IPS DF 19.7 (cell line): Measurements from ENCODE around the gene SELPLG.
"Not testable (repeated sequence)": the region's sequence is repeated elsewhere in the genome, so short reads cannot be mapped to it uniquely, and the experiment has no call there.

Experiments used
- DNase-seq: peaks from one replicate; pipeline ENCODE4 v3.0.0-alpha.2; 2013; ENCODE audit warnings: low read depth, low spot score

SELPLG gene

DNA sequence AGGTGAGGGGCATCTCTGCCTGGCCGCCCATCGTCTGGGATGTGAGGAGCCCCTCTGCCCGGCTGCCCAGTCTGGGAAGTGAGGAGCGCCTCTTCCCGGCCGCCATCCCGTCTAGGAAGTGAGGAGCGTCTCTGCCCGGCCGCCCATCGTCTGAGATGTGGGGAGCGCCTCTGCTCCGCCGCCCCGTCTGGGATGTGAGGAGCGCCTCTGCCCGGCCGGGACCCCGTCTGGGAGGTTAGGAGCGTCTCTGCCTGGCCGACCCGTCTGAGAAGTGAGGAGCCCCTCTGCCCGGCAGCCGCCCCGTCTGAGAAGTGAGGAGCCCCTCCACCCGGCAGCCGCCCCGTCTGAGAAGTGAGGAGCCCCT, 22.1 kb upstream of the SELPLG start:
- DNase-seq = not testable (repeated sequence)

DNA sequence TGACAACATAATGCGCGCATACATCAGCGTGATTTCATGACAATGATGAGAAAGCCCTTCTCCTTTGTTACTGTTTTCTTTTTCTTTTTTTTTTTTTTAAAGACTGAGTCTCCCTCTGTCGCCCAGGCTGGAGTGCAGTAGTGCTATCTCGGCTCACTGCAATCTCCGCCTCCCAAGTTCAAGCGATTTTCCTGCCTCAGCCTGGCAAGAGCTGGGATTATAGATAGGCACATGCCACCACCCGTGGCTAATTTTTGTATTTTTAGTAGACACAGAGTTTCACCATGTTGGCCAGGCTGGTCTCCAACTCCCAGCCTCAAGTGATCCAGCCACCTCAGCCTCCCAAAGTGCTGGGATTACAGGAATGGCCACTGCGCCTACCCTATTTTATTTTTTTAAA, 20.9 kb upstream of the SELPLG start:
- not testable (repeated sequence) for DNase-seq

DNA sequence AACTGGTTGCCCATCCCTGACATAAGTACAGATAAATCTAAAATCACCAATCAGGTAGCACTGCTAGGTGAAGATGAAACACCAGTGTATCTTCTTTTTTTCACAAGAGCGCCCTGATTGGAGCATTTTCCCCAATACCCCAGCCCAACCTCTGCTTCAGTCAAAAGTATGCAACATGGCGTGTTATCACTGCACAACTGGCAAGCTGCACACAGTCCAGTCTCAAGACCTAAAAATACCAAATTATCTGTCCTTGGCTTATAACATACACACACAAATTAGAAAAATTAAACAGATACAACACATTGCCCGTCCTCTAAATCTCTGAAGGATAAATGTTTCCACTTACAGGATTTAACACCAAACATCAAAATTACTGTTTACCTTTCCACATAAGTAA, 20.2 kb upstream of the SELPLG start:
- DNase-seq = no peak

DNA sequence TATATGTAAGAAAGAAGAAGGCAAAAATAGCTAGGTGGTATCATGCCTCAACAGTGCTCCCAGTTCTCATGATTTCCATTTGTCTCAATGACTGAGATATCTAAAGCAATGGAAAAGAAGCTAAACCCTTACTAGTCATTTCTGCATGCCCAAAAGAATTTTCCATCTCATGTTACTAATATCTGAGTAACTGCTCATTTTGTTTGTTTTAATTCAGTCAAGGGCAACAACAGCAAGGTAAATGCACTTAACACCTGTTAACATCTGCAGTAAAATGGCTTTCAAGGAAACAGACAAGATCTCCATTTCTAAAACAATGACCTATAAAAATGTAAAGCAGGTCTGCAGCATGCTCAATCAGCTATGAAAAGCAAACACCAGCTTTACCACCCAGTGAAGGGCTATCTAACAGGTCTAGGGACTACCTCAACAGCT, 19.4 kb upstream of the SELPLG start:
- no peak for DNase-seq

DNA sequence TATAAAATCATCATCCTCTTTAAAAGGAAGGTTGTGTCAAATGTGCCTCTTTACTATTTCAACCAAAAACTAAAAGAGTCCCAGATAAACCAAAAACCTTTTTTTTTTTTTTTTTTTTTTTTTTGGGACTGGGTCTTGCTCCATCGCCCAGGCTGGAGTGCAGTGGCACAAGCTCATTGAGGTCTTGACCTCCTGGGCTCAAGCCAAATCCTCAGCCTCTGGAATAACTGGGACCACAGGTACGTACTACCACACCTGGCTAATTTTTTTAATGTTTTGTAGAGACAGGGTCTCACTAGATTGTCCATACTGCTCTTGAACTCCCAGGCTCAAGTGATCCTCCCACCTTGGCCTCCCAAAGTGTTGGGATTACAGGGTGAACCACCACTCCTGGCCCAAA, 16.4 kb upstream of the SELPLG start:
- DNase-seq = no peak

DNA sequence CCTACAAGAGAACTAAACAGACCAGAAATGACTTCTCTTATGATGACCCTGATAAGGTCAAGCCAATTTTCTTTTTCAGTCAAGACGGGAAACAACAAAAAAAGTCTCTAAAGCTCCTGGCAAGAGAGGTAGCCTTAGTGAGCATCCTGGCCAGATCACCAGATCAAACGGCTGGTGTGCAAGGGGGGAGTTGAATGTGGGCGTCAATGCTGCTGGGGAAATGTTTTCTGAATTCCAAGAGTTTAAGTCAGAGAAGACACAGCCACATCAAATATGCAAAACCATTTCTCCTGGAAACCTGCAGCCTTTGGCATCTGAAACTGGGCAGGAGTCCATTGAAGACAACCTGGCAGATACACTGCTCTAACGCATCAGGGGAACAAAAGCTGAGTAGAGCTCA, 16.0 kb upstream of the SELPLG start:
- DNase-seq = no peak

DNA sequence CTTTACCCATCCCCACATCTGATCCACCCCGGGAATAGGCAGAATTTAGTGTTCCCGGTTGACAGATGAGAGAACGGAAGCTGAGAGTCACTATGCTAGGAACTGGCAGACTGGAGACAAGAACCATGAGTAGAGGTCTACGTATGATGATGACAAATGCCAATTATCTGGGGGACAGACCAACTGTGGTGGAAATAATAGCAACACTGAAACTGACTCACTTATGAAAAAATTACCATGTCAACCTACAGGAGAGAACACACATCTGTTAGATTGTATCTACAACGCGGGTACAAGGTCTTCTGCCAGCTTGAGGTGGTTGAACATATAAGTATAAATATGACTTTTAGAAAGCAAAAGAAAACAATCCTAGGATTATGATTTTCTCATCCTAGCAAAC, 15.4 kb upstream of the SELPLG start:
- no peak for DNase-seq

DNA sequence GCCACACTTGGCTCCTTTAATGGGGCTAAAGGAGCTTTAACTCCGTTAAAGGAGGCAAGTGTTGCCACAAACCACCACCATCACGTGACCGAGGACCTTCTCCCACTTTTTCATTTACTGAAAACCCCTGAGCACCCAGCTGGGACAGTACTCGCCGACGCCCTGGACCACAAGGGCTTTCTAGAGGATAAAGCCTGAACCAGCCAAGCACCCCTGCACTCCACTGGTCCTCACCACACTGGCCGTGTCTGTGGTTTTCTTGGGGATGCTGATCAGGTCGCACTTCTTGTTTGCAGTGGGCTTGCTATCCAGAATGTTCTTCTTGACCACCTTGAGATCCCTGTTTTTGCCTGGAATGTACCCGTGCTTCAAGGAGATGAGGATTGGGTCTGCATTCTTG, 14.7 kb upstream of the SELPLG start:
- DNase-seq = no peak

DNA sequence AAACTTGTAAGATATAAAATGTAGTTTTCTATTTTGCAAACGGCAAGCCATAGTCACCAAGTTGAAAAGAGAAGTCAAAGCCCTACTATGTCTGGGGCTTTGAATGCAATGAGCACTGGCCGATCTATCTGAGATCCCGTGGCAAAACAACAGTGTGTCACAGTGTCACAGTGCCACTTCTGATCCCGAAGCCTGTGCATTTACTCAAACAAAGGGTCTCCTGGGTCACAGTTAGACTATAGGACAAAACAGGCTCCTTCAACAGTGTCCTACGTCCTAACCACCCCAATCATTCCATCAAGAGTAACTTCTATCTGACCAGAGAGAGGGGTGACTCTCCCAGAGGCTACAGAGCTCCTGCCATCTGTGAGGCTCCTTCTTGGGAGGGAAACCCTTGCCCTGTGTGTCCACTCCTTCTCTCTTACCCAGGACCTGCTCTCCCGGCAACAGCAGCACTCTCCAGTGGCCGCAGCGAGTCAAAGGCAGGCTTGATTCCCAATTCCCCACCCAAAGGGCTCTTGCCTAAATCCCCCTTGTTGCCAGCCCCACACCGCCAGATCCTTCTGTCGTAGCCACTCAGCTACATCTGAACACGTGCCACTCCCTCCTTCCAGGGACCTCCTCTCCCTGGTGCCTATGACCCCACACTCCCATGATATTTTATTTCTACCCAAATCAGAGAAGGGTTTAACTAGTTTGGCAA, 14.0 kb upstream of the SELPLG start:
- no peak for DNase-seq

DNA sequence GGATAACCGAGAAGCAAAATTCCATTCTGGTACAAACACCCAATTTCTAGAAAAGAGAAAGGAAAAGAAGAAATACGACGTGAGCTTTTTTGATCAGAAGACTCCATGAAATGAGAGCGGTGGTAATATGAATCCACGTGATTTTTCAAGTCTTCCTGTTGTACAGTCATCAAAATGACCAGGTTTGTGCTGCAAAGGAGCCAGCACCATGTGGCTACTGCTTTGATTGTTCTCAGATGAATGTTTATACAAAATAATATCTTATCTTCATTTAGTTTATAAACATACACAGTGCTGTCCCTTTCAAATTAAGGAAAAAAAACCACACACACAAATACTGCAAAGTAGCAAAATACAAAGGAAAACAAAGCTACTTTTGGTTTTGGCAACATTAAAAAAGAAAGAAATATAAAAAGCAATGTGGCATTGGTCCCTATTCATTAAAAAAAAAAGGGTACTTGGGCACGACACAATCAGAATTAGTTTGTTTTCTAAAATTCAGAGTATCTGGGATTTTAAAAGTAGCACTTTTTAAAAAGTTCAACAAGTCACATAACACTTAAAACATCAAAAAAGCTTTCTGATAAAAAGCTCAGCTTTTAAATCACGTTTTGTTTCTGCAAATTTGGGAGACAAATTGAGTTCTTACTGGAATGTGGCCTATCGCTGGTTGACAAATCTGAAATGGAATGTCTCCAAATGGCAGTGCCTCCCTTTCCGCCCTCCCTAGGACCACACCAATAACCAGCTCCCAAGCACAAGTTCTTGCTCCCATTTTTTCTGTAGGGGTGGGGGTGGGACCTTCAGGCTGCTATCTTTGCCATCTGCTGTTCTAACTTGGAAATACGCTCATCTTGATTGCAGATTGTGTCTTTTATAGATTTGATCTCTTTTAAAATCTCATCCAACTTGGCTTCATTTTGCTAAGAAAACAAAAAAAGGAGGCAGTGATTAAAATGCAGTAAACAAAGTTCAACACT, 13.2 kb upstream of the SELPLG start:
- DNase-seq = no peak

DNA sequence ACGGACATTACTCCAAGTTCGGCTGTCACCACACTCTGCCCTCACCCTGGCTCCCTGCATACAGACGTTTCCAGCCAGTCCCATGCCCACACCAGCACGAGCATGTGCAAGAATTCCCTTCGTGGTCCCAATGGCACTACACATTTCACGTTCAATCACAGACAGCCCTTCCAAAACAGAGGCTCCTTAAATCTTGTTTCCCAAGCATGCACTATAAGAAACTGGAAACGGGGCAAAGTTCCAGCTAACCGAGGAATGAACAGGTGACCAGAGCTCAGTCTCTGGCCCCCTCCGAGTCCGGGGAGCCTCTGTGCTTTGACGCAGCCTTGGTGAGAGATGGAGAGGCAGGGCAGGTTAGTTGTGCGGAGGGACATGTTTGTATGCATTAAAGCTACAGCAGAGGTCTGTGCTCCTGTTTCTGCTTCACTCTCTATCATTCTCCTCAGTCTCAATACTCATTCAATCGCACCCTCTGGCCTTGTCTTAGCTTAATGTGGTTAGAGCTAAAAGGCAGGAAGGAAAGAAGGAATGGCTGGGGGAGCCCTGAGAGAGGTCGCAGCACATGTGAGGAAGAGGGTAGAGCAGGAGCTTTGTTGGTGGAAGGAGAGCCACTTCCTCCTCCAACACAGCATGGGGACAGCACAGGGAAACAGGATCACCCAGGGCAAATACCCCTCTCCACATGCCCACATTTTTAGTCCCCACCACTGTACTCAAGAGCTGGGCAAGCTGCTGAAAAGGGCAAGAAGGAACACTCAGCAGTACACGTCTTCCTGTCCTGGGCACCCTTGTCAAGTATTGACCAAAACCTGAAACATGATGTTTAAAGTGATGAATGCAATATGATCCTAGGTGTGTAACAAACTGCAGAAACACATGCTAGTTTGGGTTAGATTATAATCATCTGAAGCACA, 12.2 kb upstream of the SELPLG start:
- DNase-seq = no peak

DNA sequence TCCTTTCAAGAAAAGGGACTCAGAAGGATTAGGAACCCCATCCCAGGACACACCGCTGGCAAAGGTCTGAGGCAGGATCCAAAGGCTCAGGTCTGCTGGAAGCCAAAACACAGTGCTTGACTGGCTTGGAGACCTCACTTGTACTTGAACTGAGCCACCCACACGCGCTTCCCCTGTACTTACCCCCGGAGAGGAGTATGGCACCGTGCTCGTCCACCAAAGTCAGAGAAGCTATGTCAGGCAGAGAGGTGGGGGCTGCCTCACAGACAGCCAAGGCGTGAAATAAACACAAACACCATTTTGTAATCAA, 11.1 kb upstream of the SELPLG start:
- DNase-seq = no peak

DNA sequence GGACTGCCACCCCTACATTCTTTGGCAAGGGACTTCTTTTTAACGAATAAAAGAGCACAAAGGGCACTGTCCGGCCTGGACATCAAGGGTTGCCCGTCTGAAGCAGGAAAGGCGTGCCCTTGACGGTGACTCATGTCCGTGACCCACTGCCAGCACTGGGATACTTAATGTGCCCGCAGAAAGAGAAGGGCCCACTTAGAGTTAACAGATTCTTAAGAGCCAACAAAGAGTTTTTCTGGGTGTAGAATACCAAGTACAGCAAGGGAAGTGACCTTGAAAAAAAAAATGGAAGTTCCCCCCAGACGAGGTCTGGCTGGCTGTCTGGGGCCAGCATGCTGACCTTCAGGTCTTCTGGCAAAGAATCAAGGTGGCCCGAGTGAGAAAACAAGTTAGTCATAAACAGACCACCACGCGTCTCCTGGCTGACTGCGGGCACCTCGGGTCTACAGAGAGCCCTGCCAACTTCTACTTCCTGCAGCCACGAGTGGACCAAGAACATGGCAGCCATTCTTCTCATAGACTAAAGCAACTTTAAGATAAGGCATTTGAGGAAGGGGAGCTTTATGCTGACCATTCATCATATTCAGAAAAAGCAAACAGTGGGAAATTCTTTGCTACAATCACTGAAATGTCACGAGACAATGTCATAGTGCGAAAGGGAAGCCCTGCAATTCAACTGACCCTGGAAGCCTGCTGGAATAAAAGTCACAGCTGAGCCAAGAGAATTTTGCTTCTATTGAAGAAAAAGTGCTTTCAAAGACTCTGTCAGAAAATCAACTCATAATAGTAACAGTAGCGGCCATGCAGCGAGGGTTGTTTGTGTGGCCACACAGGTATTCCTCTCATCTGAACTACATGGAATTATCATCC, 10.5 kb upstream of the SELPLG start:
- no peak for DNase-seq

DNA sequence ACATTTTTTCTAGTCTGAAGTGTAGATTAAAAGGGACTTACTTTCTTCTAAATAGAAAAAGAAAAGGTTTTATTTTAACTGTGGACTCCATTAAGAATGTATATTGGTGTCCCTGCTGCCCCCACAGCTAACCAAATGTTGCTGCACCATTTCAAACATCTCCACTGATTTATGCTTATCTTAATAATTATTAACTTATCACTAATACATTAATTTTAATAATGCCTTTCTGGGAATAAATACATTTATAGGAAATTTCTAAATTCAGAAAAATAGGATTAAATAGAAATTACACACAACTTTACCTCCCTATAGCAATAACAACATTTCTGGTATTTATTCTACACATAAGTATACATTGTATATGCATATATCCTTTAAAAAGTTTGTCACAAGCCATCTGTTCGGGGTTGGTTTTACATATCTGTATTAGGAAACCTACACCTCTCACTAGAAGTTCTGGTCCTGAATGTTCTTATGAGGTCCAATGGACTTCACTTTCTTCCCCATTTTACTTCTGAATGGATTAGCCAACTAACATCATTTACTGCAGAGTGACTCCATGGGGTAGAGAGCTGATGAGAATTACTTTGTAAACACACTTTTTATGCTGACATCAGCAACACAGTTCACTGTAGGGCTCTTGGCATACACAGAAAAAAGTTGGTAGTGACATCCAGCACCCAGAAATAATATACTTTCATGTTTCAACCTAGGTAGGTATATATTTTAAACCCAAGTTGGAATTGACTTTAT, 9.4 kb upstream of the SELPLG start:
- no peak for DNase-seq

DNA sequence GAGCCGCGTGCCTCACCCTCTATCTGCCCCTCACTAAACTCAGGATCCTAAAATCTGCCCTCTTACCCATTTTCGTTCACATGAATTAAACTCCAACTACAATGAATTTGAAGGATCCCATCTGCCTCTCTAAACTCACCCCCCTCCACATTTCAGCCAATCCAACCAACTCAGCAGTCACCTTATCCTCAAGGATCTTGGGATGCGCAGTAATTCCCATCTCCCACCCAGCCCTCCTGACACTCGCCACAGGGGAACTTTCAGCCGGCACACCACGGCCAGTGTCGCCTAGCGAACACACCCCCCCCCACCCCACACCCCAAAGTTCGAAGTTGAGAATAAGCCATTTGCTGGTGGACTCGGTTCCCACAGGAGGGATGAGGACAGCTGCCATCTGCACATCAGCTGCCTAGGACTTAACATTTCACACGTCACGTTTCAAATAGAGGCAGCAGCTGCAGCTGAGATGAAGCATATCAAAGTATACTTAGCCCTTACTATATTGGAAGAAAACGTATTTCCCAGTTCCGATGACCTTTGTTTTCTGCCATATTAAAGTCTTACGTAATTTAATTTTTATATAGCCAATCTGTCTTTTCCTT, 8.7 kb upstream of the SELPLG start:
- no peak for DNase-seq

DNA sequence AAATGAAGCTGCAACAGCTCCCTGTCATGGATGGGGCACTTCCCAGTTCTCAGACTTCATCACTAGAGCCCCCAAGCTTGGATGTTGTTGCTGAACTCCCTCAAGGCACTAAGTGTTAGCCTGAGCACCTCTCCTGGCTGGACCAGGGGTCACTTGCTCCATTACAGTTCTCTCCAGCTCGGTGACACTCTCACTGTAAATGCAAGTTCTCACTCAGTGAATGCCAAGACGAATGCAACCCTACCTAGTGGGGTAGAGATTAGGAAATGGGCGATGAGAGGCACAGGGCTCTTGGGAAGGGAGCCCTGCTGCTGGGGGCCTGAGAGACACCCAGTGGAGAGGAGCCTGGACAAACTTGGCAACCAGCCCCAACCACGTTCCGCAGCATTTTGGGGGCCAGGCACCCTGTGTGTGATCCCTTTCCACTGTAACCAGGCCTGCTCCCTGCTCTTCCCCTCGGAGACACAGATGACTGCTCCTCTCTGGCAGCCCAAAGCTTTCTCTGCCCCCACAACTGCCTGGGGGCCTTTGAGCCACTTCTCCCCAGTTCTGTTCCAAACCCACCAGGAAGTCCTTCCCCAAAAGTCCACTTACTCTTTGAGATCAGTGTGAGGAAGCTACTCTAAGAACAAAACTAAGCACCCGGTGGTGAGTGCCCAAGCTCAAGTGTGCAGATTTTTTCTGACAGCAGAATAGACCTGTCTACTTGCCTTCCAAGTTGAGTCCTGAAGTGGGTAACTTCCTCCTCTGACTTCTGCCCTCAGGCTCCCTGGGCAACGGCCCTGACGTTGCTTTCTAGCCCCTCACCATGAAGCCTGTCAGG, 8.0 kb upstream of the SELPLG start:
- DNase-seq = no peak

DNA sequence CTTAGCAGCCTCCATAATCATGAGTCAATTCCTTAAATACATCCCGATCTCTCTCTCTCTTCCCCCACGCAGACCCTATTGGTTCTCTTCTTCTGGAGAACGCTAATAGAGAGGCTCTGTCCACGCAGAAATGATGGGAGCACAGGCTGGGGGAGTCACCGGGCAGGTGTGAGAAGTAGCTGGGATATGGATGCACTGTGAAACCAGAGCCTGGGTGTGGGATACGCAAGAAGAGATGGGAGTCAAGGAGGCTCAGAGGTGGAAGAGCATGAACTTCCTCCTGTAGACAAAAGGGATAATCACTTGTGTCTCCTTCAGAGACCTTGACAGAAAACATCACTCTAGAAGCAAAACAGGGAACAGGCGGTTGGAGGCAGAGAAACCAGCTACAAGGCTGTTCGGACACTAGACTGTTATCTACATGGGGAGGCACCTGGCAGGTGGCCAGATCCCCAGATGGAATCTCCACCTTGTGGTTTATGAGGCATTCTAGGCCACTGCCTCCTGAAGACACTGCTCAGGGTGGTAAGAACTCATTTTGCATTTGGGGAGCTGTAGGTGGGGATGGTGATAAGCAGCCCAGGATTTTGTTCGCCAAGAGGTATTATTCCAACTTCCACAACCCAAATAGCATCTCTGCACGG, 7.2 kb upstream of the SELPLG start:
- no peak for DNase-seq

DNA sequence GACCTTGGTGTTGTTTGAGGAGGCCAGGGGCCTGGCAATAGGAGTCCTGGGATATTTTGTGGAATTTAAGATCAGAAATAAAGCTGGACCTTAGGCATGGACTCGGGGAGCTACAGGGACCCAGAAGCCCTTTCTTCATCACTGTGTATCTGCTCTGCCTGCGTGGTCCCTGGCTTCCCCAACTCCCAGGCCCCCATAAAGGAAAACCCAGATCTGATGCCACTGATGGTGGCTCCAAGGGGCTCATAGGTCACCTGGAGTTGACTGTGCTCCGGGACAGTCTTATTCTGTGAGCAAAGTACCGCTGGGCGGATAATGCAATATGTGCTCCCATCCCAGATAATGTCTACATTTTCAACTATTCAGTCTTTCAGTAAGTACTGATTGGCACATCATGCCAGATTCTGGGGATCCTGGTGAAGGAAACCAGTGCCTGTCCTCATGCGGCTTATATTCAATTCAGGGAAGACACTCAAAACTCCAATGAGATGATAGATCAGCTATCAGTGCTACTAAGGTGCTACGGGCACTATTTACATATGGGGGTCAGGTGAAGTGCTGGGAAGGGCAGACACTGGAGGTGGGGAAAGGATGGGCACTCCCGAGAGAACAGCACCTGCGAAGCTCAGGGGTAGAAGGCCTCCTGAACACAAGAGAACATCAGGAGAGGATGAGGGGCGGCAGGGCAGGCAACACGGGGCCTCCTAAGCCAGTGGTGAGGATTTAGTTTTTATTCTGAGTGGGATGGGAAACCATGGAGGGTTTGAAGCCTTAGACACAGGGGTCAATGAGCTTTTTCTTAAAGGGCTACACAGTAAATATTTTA, 5.5 kb upstream of the SELPLG start:
- no peak for DNase-seq
